Ectodermal cell (in vitro differentiated cells): ENCODE results near the gene SLAIN2.
"Not testable (repeated sequence)": the region's sequence is repeated elsewhere in the genome, so short reads cannot be mapped to it uniquely, and the experiment has no call there.

Source experiments
- H3K27ac ChIP-seq: 2 replicates; pipeline ENCODE4 v1.7.0; 2013; ENCODE audit warnings: mild to moderate bottlenecking, low read depth, low read length; ENCODE audit not compliant: insufficient read depth, poor library complexity, severe bottlenecking
- H3K27me3 ChIP-seq: 2 replicates; pipeline ENCODE4 v1.7.0; 2013; ENCODE audit warnings: mild to moderate bottlenecking, low read length; ENCODE audit not compliant: insufficient read depth, control insufficient read depth, poor library complexity, severe bottlenecking
- H3K36me3 ChIP-seq: one replicate; pipeline ENCODE4 v1.7.0; 2013; ENCODE audit warnings: low read length; ENCODE audit not compliant: control insufficient read depth, insufficient read depth
- H3K4me1 ChIP-seq: one replicate; pipeline ENCODE4 v1.7.0; 2013; ENCODE audit warnings: low read length; ENCODE audit not compliant: control insufficient read depth, insufficient read depth
- H3K4me3 ChIP-seq: 2 replicates; pipeline ENCODE4 v1.7.0; 2013; ENCODE audit warnings: low read depth, low read length, control low read depth; ENCODE audit not compliant: insufficient read depth
- H3K9me3 ChIP-seq: 2 replicates; pipeline ENCODE4 v1.7.0; 2013; ENCODE audit warnings: mild to moderate bottlenecking, low read length, moderate library complexity; ENCODE audit not compliant: control insufficient read depth
- WGBS, 2 experiments: methylation state at CpG; one replicate each; pipeline ENCODE4 v1.1.7; 2013; ENCODE audit warnings: missing lambda C conversion rate in 2 of 2; 5-methylcytosine and 5-hydroxymethylcytosine counted together

Gene SLAIN2

GRCh38 chr4:48429709-48430474, 88.6 kb downstream of the SLAIN2 start:
- Histone ChIP-seq H3K27me3 (no peaks in the 10 kb centered on the region), H3K36me3 (no peaks in the 10 kb centered on the region), H3K4me3 (no peak overlapping the region), H3K4me1 (peaks cover 4% of the 10 kb centered on the region), H3K27ac (no peak overlapping the region), H3K9me3 (no peaks in the 10 kb centered on the region)
- WGBS, 2 experiments: 83 to 100% methylated on average over 1 of the region's 1 CpG

- Histone ChIP-seq H3K9me3 (no peaks in the 10 kb centered on the region), H3K4me3 (no peak overlapping the region), H3K27me3 (no peaks in the 10 kb centered on the region), H3K36me3 (no peaks in the 10 kb centered on the region), H3K27ac (no peak overlapping the region), H3K4me1 (peaks cover 4% of the 10 kb centered on the region)
- 92 to 94% methylated on average over 2 of the region's 2 CpGs for WGBS, 2 experiments
Observed at GRCh38 chr4:48431401-48431800, 90.1 kb downstream of the SLAIN2 start.

GRCh38 chr4:48432017-48432416, 90.7 kb downstream of the SLAIN2 start:
- no peaks in the 10 kb centered on the region for H3K27me3 ChIP-seq
- WGBS, 2 experiments: 88 to 90% methylated on average over 4 of the region's 4 CpGs
- H3K4me1 ChIP-seq: peaks cover 4% of the 10 kb centered on the region
- H3K4me3 ChIP-seq: no peak overlapping the region
- H3K9me3 ChIP-seq: no peaks in the 10 kb centered on the region
- H3K36me3 ChIP-seq: no peaks in the 10 kb centered on the region
- H3K27ac ChIP-seq: no peak overlapping the region

- Histone ChIP-seq H3K4me3 (no peak overlapping the region), H3K27ac (no peak overlapping the region), H3K36me3 (no peaks in the 10 kb centered on the region), H3K27me3 (no peaks in the 10 kb centered on the region), H3K9me3 (no peaks in the 10 kb centered on the region), H3K4me1 (no peaks in the 10 kb centered on the region)
- 100% methylated on average over 1 of the region's 1 CpG; no CpG with 5 or more reads in 1 of the 2 experiments for WGBS, 2 experiments
Observed at GRCh38 chr4:48436318-48436717, 95.0 kb downstream of the SLAIN2 start.

GRCh38 chr4:48439988-48440387, 98.7 kb downstream of the SLAIN2 start:
- Histone ChIP-seq H3K27me3 (no peaks in the 10 kb centered on the region), H3K36me3 (no peaks in the 10 kb centered on the region), H3K27ac (no peak overlapping the region), H3K4me3 (no peak overlapping the region), H3K4me1 (no peaks in the 10 kb centered on the region), H3K9me3 (no peaks in the 10 kb centered on the region)
- WGBS, 2 experiments: 83 to 89% methylated on average over 2 of the region's 2 CpGs

- H3K9me3 ChIP-seq, H3K4me1 ChIP-seq, H3K4me3 ChIP-seq, H3K27me3 ChIP-seq, H3K27ac ChIP-seq, H3K36me3 ChIP-seq: not testable (repeated sequence)
- 80 to 83% methylated on average over 5 of the region's 5 CpGs for WGBS, 2 experiments
Observed at GRCh38 chr4:48440914-48441313, 99.6 kb downstream of the SLAIN2 start.

- no peak overlapping the region for H3K27ac ChIP-seq
- H3K4me1 ChIP-seq: no peaks in the 10 kb centered on the region
- H3K36me3 ChIP-seq: no peaks in the 10 kb centered on the region
- H3K4me3 ChIP-seq: no peak overlapping the region
- no peaks in the 10 kb centered on the region for H3K27me3 ChIP-seq
- H3K9me3 ChIP-seq: no peaks in the 10 kb centered on the region
- WGBS, 2 experiments: 40% methylated on average over 1 of the region's 3 CpGs; no CpG with 5 or more reads in 1 of the 2 experiments
Observed at GRCh38 chr4:48445704-48446103, 104.4 kb downstream of the SLAIN2 start.

GRCh38 chr4:48446642-48447041, 105.3 kb downstream of the SLAIN2 start:
- H3K9me3 ChIP-seq: no peaks in the 10 kb centered on the region
- no peak overlapping the region for H3K4me3 ChIP-seq
- H3K27ac ChIP-seq: no peak overlapping the region
- no peaks in the 10 kb centered on the region for H3K4me1 ChIP-seq
- no peaks in the 10 kb centered on the region for H3K27me3 ChIP-seq
- no peaks in the 10 kb centered on the region for H3K36me3 ChIP-seq
- 88 to 100% methylated on average over 1 of the region's 1 CpG for WGBS, 2 experiments

GRCh38 chr4:48449151-48449550, 107.8 kb downstream of the SLAIN2 start:
- H3K36me3 ChIP-seq: no peaks in the 10 kb centered on the region
- no peak overlapping the region for H3K4me3 ChIP-seq
- no peaks in the 10 kb centered on the region for H3K9me3 ChIP-seq
- H3K27me3 ChIP-seq: no peaks in the 10 kb centered on the region
- H3K4me1 ChIP-seq: no peaks in the 10 kb centered on the region
- WGBS, 2 experiments: 88 to 96% methylated on average over 7 to 10 of the region's 10 CpGs
- no peak overlapping the region for H3K27ac ChIP-seq

GRCh38 chr4:48450740-48451139, 109.4 kb downstream of the SLAIN2 start:
- no peaks in the 10 kb centered on the region for H3K36me3 ChIP-seq
- WGBS, 2 experiments: 93 to 96% methylated on average over 3 of the region's 3 CpGs
- H3K9me3 ChIP-seq: no peaks in the 10 kb centered on the region
- no peaks in the 10 kb centered on the region for H3K4me1 ChIP-seq
- H3K27me3 ChIP-seq: no peaks in the 10 kb centered on the region
- no peak overlapping the region for H3K4me3 ChIP-seq
- H3K27ac ChIP-seq: no peak overlapping the region
